Stomach (tissue), 9 donors: Measurements from ENCODE around the gene GPR42. TPM values are rescaled to one million over a fixed set of nuclear protein-coding genes. Genes with fewer than 3 reads are reported as not detected.

Source experiments
- DNase-seq, 2 donors: peaks; one replicate each; pipeline versions ENCODE4 v3.0.0 to v3.0.0-alpha.2; 2013 to 2019
- H3K27ac ChIP-seq, 5 donors: fragments of 200-600 bp in 4 of 5; sonication (generic) in 4 of 5; one replicate each; pipeline ENCODE4 v1.5.1; 2013 to 2019; ENCODE audit warnings: mild to moderate bottlenecking in 1 of 5, moderate library complexity in 1 of 5
- H3K27me3 ChIP-seq, 3 donors: fragments of 200-600 bp; sonication (generic); one replicate each; pipeline ENCODE4 v1.5.1; 2017 to 2019; ENCODE audit warnings: mixed run types in 1 of 3
- H3K36me3 ChIP-seq, 4 donors: fragments of 200-600 bp; sonication (generic); 1 replicate in 3 of 4; 2 replicates in 1 of 4; pipeline ENCODE4 v1.5.1; 2016 to 2019
- H3K4me1 ChIP-seq, 4 donors: fragments of 200-600 bp; sonication (generic); one replicate each; pipeline ENCODE4 v1.5.1; 2016 to 2019
- H3K4me3 ChIP-seq, 4 donors: fragments of 200-600 bp; sonication (generic) in 3 of 4; one replicate each; pipeline ENCODE4 v1.5.1; 2016 to 2019; ENCODE audit warnings: mild to moderate bottlenecking in 1 of 4
- H3K9me3 ChIP-seq, 4 donors: fragments of 200-600 bp; sonication (generic); one replicate each; pipeline ENCODE4 v1.5.1; 2016 to 2019
- CTCF ChIP-seq, 7 experiments: fragments of 450-650 bp in 4 of 7; fragments of 200-600 bp in 3 of 7; sonication (generic) in 3 of 7; IDR thresholded peaks; one replicate each; pipeline ENCODE4 v1.5.1; 2016 to 2019; ENCODE audit warnings: antibody characterized with exemption in 7 of 7, control low read depth in 2 of 7, mild to moderate bottlenecking in 1 of 7
- EP300 ChIP-seq: sonication (generic); formaldehyde crosslinking; IDR thresholded peaks from one replicate; pipeline ENCODE4 v1.6.1; 2017; ENCODE audit warnings: antibody characterized with exemption
- POLR2A ChIP-seq, 4 donors: fragments of 450-650 bp; IDR thresholded peaks; one replicate each; pipeline ENCODE4 v1.6.1; 2016; ENCODE audit warnings: antibody characterized with exemption in 4 of 4, control low read depth in 2 of 4, mild to moderate bottlenecking in 1 of 4, moderate library complexity in 1 of 4
- POLR2AphosphoS5 ChIP-seq, 3 donors: sonication (generic); formaldehyde crosslinking; IDR thresholded peaks; one replicate each; pipeline ENCODE4 v1.6.1; 2016; ENCODE audit warnings: antibody characterized with exemption in 3 of 3
- WGBS, 5 donors: extraction: QIAGEN DNeasy Blood & Tissue Kit in 3 of 5; methylation state at CpG; one replicate each; pipeline versions ENCODE4 v1.1.5 to v1.1.7; 2013 to 2018; 5-methylcytosine and 5-hydroxymethylcytosine counted together
- intact Hi-C: fragments of 100-400 bp; cut with DNase I; formaldehyde crosslinking; loops from one replicate; pipeline ENCODE4 v1.15.1; 2023; ENCODE audit warnings: low total_unique reads
- polyA plus RNA-seq, 3 donors: library from polyadenylated mRNA; stranded (reverse); fragments of 200-250 nt; gene quantifications; one replicate each; pipeline ENCODE4 v1.2.3, GENCODE V29; 2013
- total RNA-seq, 5 donors: library from RNA; depleted of rRNA; stranded (reverse); fragments of >200 nt; gene quantifications; one replicate each; pipeline versions ENCODE4 v1.1.0 to v1.2.3, GENCODE V29; 2014 to 2016
- donor health status: healthy with polysubstance abuse.
- donor health status: Bipolar disorder and iron deficiency.
- donor health status: healthy.

Gene GPR42
- total and polyA plus RNA-seq, 8 donors, result 0.19 TPM; not detected in 7

DNA sequence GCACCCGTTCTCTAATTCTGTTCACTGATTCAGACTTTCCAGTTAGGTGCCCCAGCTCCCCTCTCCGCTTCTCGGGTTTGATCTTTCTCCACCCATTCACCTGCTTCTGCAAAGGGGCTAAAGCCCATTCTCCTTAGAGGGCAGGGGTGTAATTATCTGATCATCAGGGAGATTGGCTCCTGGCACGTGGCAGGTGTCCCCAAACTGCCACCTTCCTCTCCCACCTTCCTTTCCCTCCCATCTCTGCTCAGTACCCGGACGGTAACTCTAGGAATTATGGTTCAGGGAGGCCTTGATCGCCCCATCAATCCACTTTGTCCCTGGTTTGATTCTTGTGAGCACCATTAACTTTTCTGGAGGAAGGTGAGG is 23.0 kb upstream of the GPR42 start:
- H3K27me3 ChIP-seq, result peaks cover 0 to 50% (median 5%) of the 10 kb centered on the region in 3 donors
- no peaks in the 10 kb centered on the region for H3K9me3 ChIP-seq
- peaks cover 0 to 18% (median 3%) of the 10 kb centered on the region in 4 donors for H3K4me1 ChIP-seq
- DNase-seq, result no peak
- intact Hi-C loops, result no loop called here
- H3K4me3 ChIP-seq, result no peak overlapping the region
- H3K36me3 ChIP-seq, result no peaks in the 10 kb centered on the region
- WGBS, 5 donors, result 71 to 80% (median 76%) methylated on average over 7 of the region's 7 CpGs
- H3K27ac ChIP-seq, result peak overlapping the region in 2 of 5 donors; percentile 64 to 68
- no peak for TF ChIP-seq CTCF (IDR thresholded peaks at IDR 0.05)
- TF ChIP-seq POLR2A (IDR thresholded peaks at IDR 0.05), result no peak
- TF ChIP-seq EP300, result no peak
- TF ChIP-seq POLR2AphosphoS5 (IDR thresholded peaks at IDR 0.05), result no peak

- Histone ChIP-seq H3K4me1 (peaks cover 0 to 28% (median 5%) of the 10 kb centered on the region in 4 donors), H3K27ac (no peak overlapping the region), H3K9me3 (no peaks in the 10 kb centered on the region), H3K4me3 (no peak overlapping the region), H3K36me3 (no peaks in the 10 kb centered on the region), H3K27me3 (peaks cover 0 to 50% (median 5%) of the 10 kb centered on the region in 3 donors)
- WGBS, 5 donors, result 79 to 83% (median 81%) methylated on average over 18 of the region's 18 CpGs
- no peak for TF ChIP-seq POLR2A (IDR thresholded peaks at IDR 0.05)
- no peak for TF ChIP-seq CTCF (IDR thresholded peaks at IDR 0.05)
- no peak for TF ChIP-seq POLR2AphosphoS5 (IDR thresholded peaks at IDR 0.05)
- TF ChIP-seq EP300, result no peak
- intact Hi-C loops, result no loop called here
- DNase-seq, result peak in 1 of 2 donors; percentile 39
Observed at GRCh38 chr19:35348911-35349611, 21.8 kb upstream of the GPR42 start.

DNA sequence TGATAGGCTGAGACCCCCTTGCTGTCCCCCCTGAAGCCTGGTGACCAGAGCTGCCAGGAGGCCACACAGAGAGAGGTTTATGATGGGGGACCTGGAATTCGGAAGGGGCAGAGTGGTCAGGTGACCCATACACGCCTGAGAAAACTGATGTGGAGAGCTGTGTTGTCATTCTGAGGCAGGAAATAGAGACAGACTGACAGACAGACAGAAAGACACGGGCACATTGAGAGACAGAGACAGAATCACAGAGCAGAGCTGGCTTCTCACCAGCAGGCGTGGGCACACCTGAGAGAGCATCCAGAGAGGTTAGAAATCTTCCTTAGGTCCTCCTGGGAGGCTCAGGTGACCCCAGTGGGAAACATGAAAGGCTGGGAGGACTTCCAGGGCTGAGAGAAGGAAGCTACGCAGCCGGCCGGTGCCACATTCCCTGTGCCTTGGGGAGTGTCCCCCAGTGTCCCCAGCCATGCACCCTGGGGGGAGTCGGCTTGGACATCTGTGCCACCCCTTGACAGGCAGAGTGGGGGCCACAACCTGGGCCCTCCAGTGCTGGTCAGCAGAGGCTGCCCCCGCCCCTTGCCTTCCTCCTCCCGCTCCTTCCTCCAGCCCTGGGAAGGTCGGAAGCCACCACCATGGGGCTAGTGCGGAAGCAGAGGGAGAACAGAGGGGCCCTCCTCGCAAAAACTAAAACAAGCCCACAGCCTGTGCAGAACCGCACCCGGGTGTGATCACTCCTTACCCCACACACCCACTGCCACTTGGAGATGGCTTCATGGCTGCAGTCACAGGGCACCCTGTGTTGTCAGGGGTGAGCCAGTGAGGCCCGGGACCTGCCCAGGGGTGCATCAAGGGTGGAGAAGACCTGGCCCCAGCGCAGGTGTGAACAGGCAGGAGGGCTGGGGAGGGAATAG is 21.0 kb upstream of the GPR42 start:
- H3K36me3 ChIP-seq, result no peaks in the 10 kb centered on the region
- H3K4me1 ChIP-seq, result peaks cover 0 to 30% (median 5%) of the 10 kb centered on the region in 4 donors
- H3K4me3 ChIP-seq, result no peak overlapping the region
- no peak overlapping the region for H3K27ac ChIP-seq
- TF ChIP-seq EP300 (no peak), POLR2A (IDR thresholded peaks at IDR 0.05) (no peak), POLR2AphosphoS5 (IDR thresholded peaks at IDR 0.05) (no peak), CTCF (IDR thresholded peaks at IDR 0.05) (no peak)
- 74 to 81% (median 79%) methylated on average over 11 to 17 of the region's 17 CpGs for WGBS, 5 donors
- H3K9me3 ChIP-seq, result no peaks in the 10 kb centered on the region
- intact Hi-C loops, result no loop called here
- H3K27me3 ChIP-seq, result peaks cover 0 to 47% (median 5%) of the 10 kb centered on the region in 3 donors
- DNase-seq, result no peak

- DNase-seq, result peak in 1 of 2 donors; percentile 44
- H3K4me1 ChIP-seq, result peaks cover 0 to 30% (median 5%) of the 10 kb centered on the region in 4 donors
- H3K27ac ChIP-seq, result no peak overlapping the region
- H3K4me3 ChIP-seq, result no peak overlapping the region
- intact Hi-C loops, result no loop called here
- H3K27me3 ChIP-seq, result peaks cover 0 to 40% (median 5%) of the 10 kb centered on the region in 3 donors
- 83 to 87% (median 85%) methylated on average over 7 of the region's 7 CpGs for WGBS, 5 donors
- H3K9me3 ChIP-seq, result no peaks in the 10 kb centered on the region
- TF ChIP-seq POLR2A (IDR thresholded peaks at IDR 0.05), result no peak
- H3K36me3 ChIP-seq, result no peaks in the 10 kb centered on the region
Observed at GRCh38 chr19:35350591-35350990, 20.3 kb upstream of the GPR42 start.
